Measurements from ENCODE around the gene NAPSA.

NAPSA gene

GRCh38 chr19:50313812-50314536 is 51.5 kb downstream of the NAPSA start:
- no peak for DNase-seq

DNA sequence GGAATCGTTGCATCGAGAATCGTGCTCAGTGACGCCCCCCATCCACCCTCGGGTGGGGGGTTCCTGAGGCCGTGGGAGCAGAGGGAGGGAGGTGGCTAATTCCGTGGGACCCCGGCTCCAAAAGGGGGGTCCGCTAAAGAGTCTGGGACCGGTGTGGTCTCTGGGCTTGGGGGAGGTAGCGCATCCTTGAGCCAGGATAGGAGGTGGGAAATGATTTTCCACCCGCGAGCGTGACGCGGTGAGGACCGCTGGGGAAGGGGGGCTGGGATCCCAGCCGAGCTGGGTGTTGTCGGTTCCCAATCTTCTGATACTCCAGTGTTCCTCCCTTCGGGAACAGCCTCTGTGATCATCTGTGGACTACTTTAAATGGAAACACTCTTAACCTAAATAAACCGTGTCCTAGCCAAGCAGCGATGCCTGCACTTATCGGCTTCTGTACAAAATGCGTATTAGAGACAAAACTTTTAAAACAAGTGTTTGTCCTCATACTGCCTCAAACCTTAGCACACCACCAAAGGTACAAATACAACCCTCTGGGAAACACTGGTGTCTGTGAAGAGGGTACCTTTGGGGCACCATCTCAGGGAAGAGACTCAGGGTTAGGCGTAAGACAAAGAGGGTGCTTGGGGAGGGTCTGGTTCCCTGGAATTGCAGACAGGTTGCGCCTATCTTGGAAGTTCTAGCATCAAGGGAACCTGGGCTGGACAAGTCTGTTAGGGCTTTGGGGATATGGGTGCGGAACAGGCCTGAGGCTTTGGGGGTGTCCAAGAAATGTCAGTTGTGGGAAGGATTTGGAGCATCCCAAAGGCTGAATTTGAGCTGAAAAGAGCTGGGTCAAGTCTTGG is 52.2 kb downstream of the NAPSA start:
- no peak for DNase-seq

GRCh38 chr19:50311723-50312635 is 53.5 kb downstream of the NAPSA start:
- peak; percentile 16 for DNase-seq

DNA sequence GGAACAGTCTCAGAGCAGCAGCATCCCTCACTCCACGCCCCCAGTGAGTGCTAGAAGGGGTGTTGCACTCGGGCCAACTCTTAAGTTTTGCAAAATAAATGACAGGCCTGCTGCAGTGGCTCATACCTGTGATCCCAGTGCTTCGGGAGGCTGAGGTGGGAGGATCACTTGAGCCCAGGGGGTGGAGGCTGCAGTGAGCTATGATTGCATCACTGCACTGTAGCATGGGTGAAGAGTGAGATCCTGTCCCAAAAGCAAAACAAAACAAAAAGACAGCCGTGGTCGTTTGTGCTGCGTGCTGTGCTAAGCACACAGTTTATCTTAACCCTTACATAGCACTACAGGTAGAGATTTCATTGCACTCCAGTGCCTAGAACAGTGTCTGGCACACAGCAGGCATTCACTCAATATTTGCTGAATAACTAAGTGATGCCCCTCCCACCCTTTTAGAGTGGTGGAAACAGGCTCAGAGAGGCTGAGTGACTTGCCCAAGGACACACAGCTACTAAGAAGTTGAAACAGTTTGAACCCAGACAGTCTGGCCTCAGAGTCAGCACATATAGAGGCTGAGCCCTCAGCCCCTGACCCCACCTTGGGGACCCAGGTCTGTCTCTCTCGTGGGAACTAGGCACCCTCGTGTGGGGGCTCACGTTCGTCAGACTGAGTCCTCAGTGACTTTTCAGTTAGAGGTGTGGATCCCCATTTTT is 54.5 kb downstream of the NAPSA start:
- no peak for DNase-seq

DNA sequence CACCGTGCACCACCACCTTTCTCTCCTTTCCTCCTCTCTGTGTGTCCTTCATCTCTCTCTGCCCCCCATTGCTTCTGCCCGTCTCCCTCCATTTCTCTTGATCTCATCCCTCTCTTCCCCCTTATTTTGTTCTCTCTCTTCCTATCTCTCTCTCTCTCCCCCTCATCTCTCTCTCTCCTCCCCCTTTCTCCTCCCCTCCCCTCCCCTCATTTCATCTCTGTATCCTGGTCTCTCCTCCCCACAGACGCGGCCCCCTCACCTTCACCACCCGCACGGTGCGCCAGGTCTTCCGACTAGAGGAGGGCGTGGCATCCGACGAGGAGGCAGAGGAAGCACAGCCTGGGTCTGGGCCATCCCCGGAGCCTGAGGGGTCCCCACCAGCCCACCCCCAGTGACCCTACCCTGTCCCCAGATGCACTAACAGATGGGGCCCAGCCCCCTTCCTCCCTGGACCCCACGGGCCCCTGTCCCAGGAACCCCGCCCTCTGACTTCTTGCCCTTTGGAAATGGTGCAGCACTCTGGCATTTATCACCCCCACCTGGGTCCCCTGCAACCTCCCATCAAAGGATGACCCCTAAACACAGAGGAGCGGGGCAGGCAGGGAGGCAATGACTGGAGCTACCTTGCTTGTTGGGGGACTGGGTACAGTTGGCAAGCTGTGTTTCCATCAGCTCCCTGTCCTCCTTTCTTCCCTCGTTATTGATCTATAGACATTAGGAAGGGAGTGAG is 55.9 kb downstream of the NAPSA start:
- no peak for DNase-seq

- no peak for DNase-seq
Measured at GRCh38 chr19:50308991-50309390, 56.4 kb downstream of the NAPSA start.

All from DMS153 (cell line).